A549 (cell line): ENCODE data around the gene CRTAP. TPM values are rescaled to one million over a fixed set of nuclear protein-coding genes. Genes with fewer than 3 reads are reported as not detected.
"Not testable (repeated sequence)": the region's sequence is repeated elsewhere in the genome, so short reads cannot be mapped to it uniquely, and the experiment has no call there.

Experiments
- ATAC-seq, 2 experiments: fragments of 200-7000 bp in 1 of 2; fragments of >200 bp in 1 of 2; cut with Nextera tagmentation in 1 of 2; cut with Tn5 transposase in 1 of 2; 3 replicates each; pipeline versions ENCODE4 v1.8.0 to v1.9.1; 2018 to 2020; ENCODE audit warnings: mild to moderate bottlenecking in 1 of 2, moderate library complexity in 1 of 2
- CTCF ChIA-PET: fragments of 300-600 bp; sonication (Branson Sonifier 250); formaldehyde crosslinking; extraction: SDS; loops from one replicate; lab custom pipeline; 2021; ENCODE audit warnings: antibody characterized with exemption, inconsistent platforms; lab: Yijun Ruan, JAX
- POLR2A ChIA-PET: fragments of 350-600 bp; formaldehyde crosslinking; extraction: SDS; loops from one replicate; lab custom pipeline; 2021; ENCODE audit warnings: antibody characterized with exemption, inconsistent platforms; lab: Yijun Ruan, JAX
- DNase-seq, 2 experiments: peaks; one replicate each; pipeline versions ENCODE4 v3.0.0 to v3.0.0-alpha.2; 2011 to 2016; ENCODE audit warnings: low read depth in 1 of 2, low spot score in 1 of 2
- FAIRE-seq: peaks from 2 replicates; lab custom pipeline; 2011; peaks lifted over from hg19 to GRCh38; lab: Jason Lieb, UNC
- H3K27ac ChIP-seq, 2 experiments: fragments of >200 bp; sonication (Bioruptor Twin); formaldehyde crosslinking; 3 replicates each; pipeline ENCODE4 v1.5.1; 2016 to 2017
- H3K4me1 ChIP-seq: fragments of >200 bp; sonication (Bioruptor Twin); formaldehyde crosslinking; 3 replicates; pipeline ENCODE4 v1.6.1; 2016
- H3K4me2 ChIP-seq: fragments of >200 bp; sonication (Bioruptor Twin); formaldehyde crosslinking; 3 replicates; pipeline ENCODE4 v1.6.1; 2016
- H3K4me3 ChIP-seq: fragments of >200 bp; sonication (Bioruptor Twin); formaldehyde crosslinking; 3 replicates; pipeline ENCODE4 v1.5.1; 2016
- H3K9me3 ChIP-seq: fragments of >200 bp; sonication (Bioruptor Twin); formaldehyde crosslinking; 3 replicates; pipeline ENCODE4 v1.6.1; 2016
- BHLHE40 ChIP-seq: IDR thresholded peaks from 2 replicates; pipeline ENCODE4 v1.6.1; 2012; ENCODE audit warnings: low read depth, low read length, inconsistent platforms
- CHD4 ChIP-seq: fragments of 200-600 bp; sonication (generic); IDR thresholded peaks from 2 replicates; pipeline ENCODE4 v1.6.1; 2016; ENCODE audit warnings: antibody characterized with exemption, mild to moderate bottlenecking, borderline replicate concordance
- EHF ChIP-seq: fragments of 250-450 bp; sonication (Bioruptor Pico); IDR thresholded peaks from 2 replicates; pipeline ENCODE4 v1.5.0; 2020; ENCODE audit warnings: mild to moderate bottlenecking
- FOXS1 ChIP-seq: fragments of 250-450 bp; sonication (Bioruptor Pico); IDR thresholded peaks from 2 replicates; pipeline ENCODE4 v1.5.0; 2020; ENCODE audit warnings: mild to moderate bottlenecking, moderate library complexity
- HDAC2 ChIP-seq: fragments of 200-600 bp; sonication (generic); IDR thresholded peaks from 2 replicates; pipeline ENCODE4 v1.6.1; 2016
- HES2 ChIP-seq: fragments of >200 bp; sonication (Bioruptor Twin); formaldehyde crosslinking; IDR thresholded peaks from 2 replicates; pipeline ENCODE4 v1.6.1; 2016
- HMGXB4 ChIP-seq: fragments of 250-450 bp; sonication (Bioruptor Pico); IDR thresholded peaks from 2 replicates; pipeline ENCODE4 v1.5.0; 2021; ENCODE audit warnings: mild to moderate bottlenecking, moderate library complexity, borderline replicate concordance
- HOXB5 ChIP-seq: fragments of 250-450 bp; sonication (Bioruptor Pico); IDR thresholded peaks from 2 replicates; pipeline ENCODE4 v1.5.0; 2020; ENCODE audit warnings: mild to moderate bottlenecking, moderate library complexity
- JUN ChIP-seq, 2 experiments: fragments of >200 bp; sonication (Bioruptor Twin); formaldehyde crosslinking; IDR thresholded peaks; 2 replicates in 1 of 2; 3 replicates in 1 of 2; pipeline ENCODE4 v1.6.1; 2016 to 2017
- MAX ChIP-seq: IDR thresholded peaks from 2 replicates; pipeline ENCODE4 v1.6.1; 2012
- NFE2L2 ChIP-seq: fragments of 150-350 bp; conservative IDR thresholded peaks from 2 replicates; pipeline ENCODE4 v1.6.1; 2014; ENCODE audit warnings: low read length
- RAD21 ChIP-seq, 2 experiments: fragments of >200 bp in 1 of 2; sonication (Bioruptor Twin) in 1 of 2; formaldehyde crosslinking in 1 of 2; IDR thresholded peaks in 1 of 2; conservative IDR thresholded peaks in 1 of 2; 2 replicates in 1 of 2; 3 replicates in 1 of 2; pipeline ENCODE4 v1.6.1; 2012 to 2018; ENCODE audit warnings: inconsistent platforms in 1 of 2
- RARB ChIP-seq: fragments of 250-450 bp; sonication (Bioruptor Pico); IDR thresholded peaks from 2 replicates; pipeline ENCODE4 v1.8.0; 2021; ENCODE audit warnings: mild to moderate bottlenecking, moderate library complexity
- RCOR1 ChIP-seq: fragments of 150-350 bp; IDR thresholded peaks from 2 replicates; pipeline ENCODE4 v1.6.1; 2014; ENCODE audit warnings: antibody characterized with exemption, low read length, low read depth
- REST ChIP-seq: fragments of 200-600 bp; sonication (generic); IDR thresholded peaks from 2 replicates; pipeline ENCODE4 v1.6.1; 2016; ENCODE audit warnings: antibody characterized with exemption, mild to moderate bottlenecking, moderate library complexity
- SREBF2 ChIP-seq: fragments of 450-650 bp; IDR thresholded peaks from 2 replicates; pipeline ENCODE4 v1.6.1; 2014; ENCODE audit warnings: mild to moderate bottlenecking, moderate library complexity
- ZNF302 ChIP-seq: fragments of 250-450 bp; sonication (Bioruptor Pico); IDR thresholded peaks from 2 replicates; pipeline ENCODE4 v1.9.0; 2021; ENCODE audit warnings: inconsistent platforms, mild to moderate bottlenecking, moderate library complexity
- WGBS: methylation state at CpG from one replicate; pipeline ENCODE4 v1.1.6; 2017; ENCODE audit errors: missing lambda C conversion rate; 5-methylcytosine and 5-hydroxymethylcytosine counted together
- polyA plus RNA-seq, 4 experiments: library from polyadenylated mRNA; depleted of rRNA in 3 of 4; stranded (reverse); fragments of >200 nt; fragmentation: RNase III in 1 of 4; extraction: RNeasy Plus Mini Kit Qiagen cat#74134 plus additional on column Dnase treatment in 1 of 4; gene quantifications; 2 replicates in 3 of 4; 3 replicates in 1 of 4; pipeline ENCODE4 v1.2.3, GENCODE V29; 2011 to 2017

The CRTAP gene
- polyA plus RNA-seq, 2 of the 4 experiments (the other 2 are of a cell fraction) = 181 to 355 TPM

GRCh38 chr3:33104803-33105202, 9.0 kb upstream of the CRTAP start:
- ChIA-PET CTCF (interaction anchor here (1.0 to 1.4 kb wide), 2 partner anchors 12 to 27 kb away, joined by 4 to 5 read pairs; no protein-coding TSS in a partner anchor), POLR2A (no interaction called here)
- TF ChIP-seq BHLHE40 (no peak), SREBF2 (no peak), MAX (no peak), HMGXB4 (no peak), ZNF302 (CRISPR knock-in tag) (no peak), NFE2L2 (no peak), JUN (IDR thresholded peaks at IDR 0.05) (no peak)
- DNase-seq (no peak), FAIRE-seq (no peak), ATAC-seq (no peak)
- Histone ChIP-seq H3K4me1 (no peaks in the 10 kb centered on the region), H3K4me2 (no peak overlapping the region), H3K9me3 (no peaks in the 10 kb centered on the region), H3K27ac (no peak overlapping the region), H3K4me3 (no peak overlapping the region)
- WGBS = 76% methylated on average over 3 of the region's 3 CpGs

- TF ChIP-seq HDAC2 (no peak), RCOR1 (no peak), RARB (no peak)
- no peak for FAIRE-seq
- H3K4me2 ChIP-seq = no peak overlapping the region
- WGBS = 70% methylated on average over 3 of the region's 3 CpGs
- ChIA-PET CTCF (interaction anchor here (1.0 to 1.8 kb wide), 3 partner anchors 11 to 31 kb away, joined by 4 to 5 read pairs (median 5); no protein-coding TSS in a partner anchor), POLR2A (no interaction called here)
- DNase-seq = no peak
- ATAC-seq = no peak
- no peak overlapping the region for H3K4me3 ChIP-seq
- H3K4me1 ChIP-seq = no peaks in the 10 kb centered on the region
- no peak overlapping the region for H3K27ac ChIP-seq
- no peaks in the 10 kb centered on the region for H3K9me3 ChIP-seq
Observed at GRCh38 chr3:33105341-33105948, 8.4 kb upstream of the CRTAP start.

- DNase-seq, H3K4me2 ChIP-seq, FAIRE-seq, H3K27ac ChIP-seq, H3K4me1 ChIP-seq, H3K4me3 ChIP-seq, POLR2A ChIA-PET, H3K9me3 ChIP-seq, ATAC-seq: not testable (repeated sequence)
- CTCF ChIA-PET = interaction anchor here (1.8 to 2.2 kb wide), 2 partner anchors 25 to 32 kb away, joined by 5 to 7 read pairs; no protein-coding TSS in a partner anchor
- 75% methylated on average over 2 of the region's 2 CpGs for WGBS
Observed at GRCh38 chr3:33106854-33107253, 7.0 kb upstream of the CRTAP start.

- CTCF ChIA-PET = interaction anchor here (1.0 to 2.0 kb wide), 4 partner anchors 36 to 261 kb away, joined by 3 to 5 read pairs (median 4); no protein-coding TSS in a partner anchor
Observed at GRCh38 chr3:33111581-33111980, 2.2 kb upstream of the CRTAP start.

More at GRCh38 chr3:33111581-33111980, 2.2 kb upstream of the CRTAP start:
- TF ChIP-seq FOXS1 (no peak), REST (no peak), EHF (CRISPR knock-in tag) (no peak), HOXB5 (no peak), BHLHE40 (no peak), HES2 (no peak), CHD4 (no peak), RAD21 (conservative IDR thresholded peaks at IDR 0.05 in 1 of 2, IDR thresholded peaks at IDR 0.05 in 1 of 2) (no peak)
- no peak overlapping the region for H3K4me3 ChIP-seq
- H3K9me3 ChIP-seq = no peaks in the 10 kb centered on the region
- peaks cover 15% of the 10 kb centered on the region for H3K4me1 ChIP-seq
- H3K4me2 ChIP-seq = no peak overlapping the region
- H3K27ac ChIP-seq = no peak overlapping the region
- ATAC-seq = no peak
- no peak for DNase-seq
- POLR2A ChIA-PET = interaction anchor here (1.0 kb wide), 1 partner anchor 15 kb away, joined by 3 read pairs; the partner anchor contains the start of genes GLB1 and TMPPE
- no peak for FAIRE-seq
- 92% methylated on average over 8 of the region's 8 CpGs for WGBS
